Measurements from ENCODE around the gene CBR1.

Gene CBR1

GRCh38 chr21:36038701-36039497 is 30.9 kb upstream of the CBR1 start:
- no peaks in the 10 kb centered on the region for H3K27me3 ChIP-seq (replicated peaks; ENCODE audit: insufficient read depth, low read length)
- H4K20me1 ChIP-seq (ENCODE audit: insufficient read depth, low read length): no peaks in the 10 kb centered on the region
- no peaks in the 10 kb centered on the region for H3K9me3 ChIP-seq (replicated peaks; ENCODE audit: insufficient read depth, low read length)
- peak; percentile 58 for DNase-seq
- H2AFZ ChIP-seq (ENCODE audit: low read length): no peak overlapping the region
- H3K4me1 ChIP-seq (ENCODE audit: low read length): peaks cover 16% of the 10 kb centered on the region
- H3K36me3 ChIP-seq (replicated peaks; ENCODE audit: insufficient read depth, low read length): no peaks in the 10 kb centered on the region
- H3K9me2 ChIP-seq (replicated peaks; ENCODE audit: insufficient read depth, low read length): no peaks in the 10 kb centered on the region
- peak overlapping the region; percentile 44; the same call in 1 of the 2 replicates for H3K27ac ChIP-seq (ENCODE audit: low read length)
- H3K4me2 ChIP-seq (ENCODE audit: low read depth, low read length): peak overlapping the region; percentile 17
- no peak overlapping the region for H3K4me3 ChIP-seq (ENCODE audit: low read length)
- no peaks in the 10 kb centered on the region for H3K79me2 ChIP-seq (ENCODE audit: low read length)
- TF ChIP-seq EZH2 (optimal IDR thresholded peaks at IDR 0.05; ENCODE audit: low read depth, low read length): no peak
- TF ChIP-seq CTCF (IDR thresholded peaks at IDR 0.05; ENCODE audit: low read length): no peak
- TF ChIP-seq EZH2phosphoT487 (IDR thresholded peaks at IDR 0.05; ENCODE audit: low read length): no peak
- H3F3A ChIP-seq (ENCODE audit: insufficient read depth, low read length): peaks cover 7% of the 10 kb centered on the region; the same call in 1 of the 2 replicates
- no peak overlapping the region for H3K9ac ChIP-seq (ENCODE audit: low read length)

- H3K36me3 ChIP-seq (replicated peaks; ENCODE audit: insufficient read depth, low read length): peaks cover 2% of the 10 kb centered on the region; the same call in 1 of the 2 replicates
These were observed 30.0 kb upstream of the CBR1 start for GRCh38 chr21:36039861-36040260.

GRCh38 chr21:36040389-36040788 is 29.4 kb upstream of the CBR1 start:
- H3F3A ChIP-seq (ENCODE audit: insufficient read depth, low read length): peaks cover 7% of the 10 kb centered on the region; the same call in 1 of the 2 replicates
- H3K27ac ChIP-seq (ENCODE audit: low read length): no peak overlapping the region
- H3K4me2 ChIP-seq (ENCODE audit: low read depth, low read length): no peak overlapping the region
- H3K4me1 ChIP-seq (ENCODE audit: low read length): peaks cover 16% of the 10 kb centered on the region
- H2AFZ ChIP-seq (ENCODE audit: low read length): no peak overlapping the region
- no peaks in the 10 kb centered on the region for H3K9me2 ChIP-seq (replicated peaks; ENCODE audit: insufficient read depth, low read length)
- no peak overlapping the region for H3K9ac ChIP-seq (ENCODE audit: low read length)
- H3K9me3 ChIP-seq (replicated peaks; ENCODE audit: insufficient read depth, low read length): no peaks in the 10 kb centered on the region
- H3K27me3 ChIP-seq (replicated peaks; ENCODE audit: insufficient read depth, low read length): no peaks in the 10 kb centered on the region
- H4K20me1 ChIP-seq (ENCODE audit: insufficient read depth, low read length): no peaks in the 10 kb centered on the region
- no peak overlapping the region for H3K4me3 ChIP-seq (ENCODE audit: low read length)
- TF ChIP-seq EZH2phosphoT487 (IDR thresholded peaks at IDR 0.05; ENCODE audit: low read length): no peak
- no peak for TF ChIP-seq EZH2 (optimal IDR thresholded peaks at IDR 0.05; ENCODE audit: low read depth, low read length)
- TF ChIP-seq CTCF (IDR thresholded peaks at IDR 0.05; ENCODE audit: low read length): no peak
- H3K79me2 ChIP-seq (ENCODE audit: low read length): no peaks in the 10 kb centered on the region
- peaks cover 6% of the 10 kb centered on the region; the same call in 1 of the 2 replicates for H3K36me3 ChIP-seq (replicated peaks; ENCODE audit: insufficient read depth, low read length)
- DNase-seq: no peak

More at GRCh38 chr21:36039861-36040260, 30.0 kb upstream of the CBR1 start:
- H3K27me3 ChIP-seq (replicated peaks; ENCODE audit: insufficient read depth, low read length): no peaks in the 10 kb centered on the region
- no peak overlapping the region for H3K4me2 ChIP-seq (ENCODE audit: low read depth, low read length)
- DNase-seq: no peak
- no peak overlapping the region for H3K4me3 ChIP-seq (ENCODE audit: low read length)
- H3F3A ChIP-seq (ENCODE audit: insufficient read depth, low read length): peaks cover 7% of the 10 kb centered on the region; the same call in 1 of the 2 replicates
- no peaks in the 10 kb centered on the region for H3K9me3 ChIP-seq (replicated peaks; ENCODE audit: insufficient read depth, low read length)
- no peaks in the 10 kb centered on the region for H3K79me2 ChIP-seq (ENCODE audit: low read length)
- TF ChIP-seq EZH2 (optimal IDR thresholded peaks at IDR 0.05; ENCODE audit: low read depth, low read length) (no peak), CTCF (IDR thresholded peaks at IDR 0.05; ENCODE audit: low read length) (no peak), EZH2phosphoT487 (IDR thresholded peaks at IDR 0.05; ENCODE audit: low read length) (no peak)
- no peaks in the 10 kb centered on the region for H3K9me2 ChIP-seq (replicated peaks; ENCODE audit: insufficient read depth, low read length)
- H2AFZ ChIP-seq (ENCODE audit: low read length): no peak overlapping the region
- no peak overlapping the region for H3K9ac ChIP-seq (ENCODE audit: low read length)
- peaks cover 16% of the 10 kb centered on the region for H3K4me1 ChIP-seq (ENCODE audit: low read length)
- H4K20me1 ChIP-seq (ENCODE audit: insufficient read depth, low read length): no peaks in the 10 kb centered on the region
- H3K27ac ChIP-seq (ENCODE audit: low read length): no peak overlapping the region

Measured in MM.1S (cell line).